ENCODE results near the gene TMPRSS9. TPM values are rescaled to one million over a fixed set of nuclear protein-coding genes. Genes with fewer than 3 reads are reported as not detected.
"Not testable (repeated sequence)": the region's sequence is repeated elsewhere in the genome, so short reads cannot be mapped to it uniquely, and the experiment has no call there.

TMPRSS9 gene
- polyA plus RNA-seq, 3 donors: 0.21 to 0.27 (median 0.25) TPM

DNA sequence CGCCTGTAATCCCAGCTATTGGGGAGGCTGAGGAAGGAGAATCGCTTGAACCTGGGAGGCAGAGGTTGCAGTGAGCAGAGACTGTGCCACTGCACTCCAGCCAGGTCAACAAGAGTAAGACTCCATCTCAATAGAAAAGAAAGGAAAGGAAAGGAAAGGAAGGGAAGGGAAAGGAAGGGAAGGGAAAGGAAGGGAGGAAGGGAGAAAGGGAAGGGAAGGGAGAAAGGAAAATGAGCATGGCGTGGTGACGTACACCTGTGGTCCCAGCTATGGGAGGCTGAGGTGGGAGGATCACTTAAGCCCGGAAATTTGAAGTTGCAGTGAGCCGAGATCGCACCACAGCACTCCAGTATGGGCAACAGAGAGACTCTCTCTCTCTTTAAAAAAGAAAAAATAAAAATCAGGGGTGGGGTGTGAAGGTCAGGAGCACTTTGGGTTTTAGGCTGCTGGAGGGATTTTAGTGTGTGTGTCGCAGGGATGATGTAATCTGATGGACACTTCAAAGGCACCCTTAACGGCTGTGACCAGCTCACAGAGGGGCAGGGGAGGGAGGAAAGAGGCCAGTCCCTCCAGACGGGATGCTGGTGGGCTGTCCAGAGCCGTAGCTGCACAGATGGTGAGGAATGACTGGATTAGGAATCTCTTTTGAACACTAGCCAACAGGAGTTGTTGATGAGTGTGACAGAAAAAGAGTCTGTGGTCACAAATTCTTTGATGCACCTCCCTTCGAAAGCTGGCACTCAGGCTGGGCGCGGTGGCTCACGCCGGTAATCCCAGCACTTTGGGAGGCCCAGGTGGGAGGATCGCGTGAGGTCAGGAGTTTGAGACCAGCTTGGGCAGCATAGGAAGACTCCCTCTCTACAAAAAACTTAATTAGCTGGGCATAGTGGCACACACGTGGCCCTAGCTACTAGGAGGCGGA is 27.6 kb downstream of the TMPRSS9 start:
- DNase-seq (ENCODE audit: low read depth in 3 of 3, low spot score in 2 of 3): no peak

DNA sequence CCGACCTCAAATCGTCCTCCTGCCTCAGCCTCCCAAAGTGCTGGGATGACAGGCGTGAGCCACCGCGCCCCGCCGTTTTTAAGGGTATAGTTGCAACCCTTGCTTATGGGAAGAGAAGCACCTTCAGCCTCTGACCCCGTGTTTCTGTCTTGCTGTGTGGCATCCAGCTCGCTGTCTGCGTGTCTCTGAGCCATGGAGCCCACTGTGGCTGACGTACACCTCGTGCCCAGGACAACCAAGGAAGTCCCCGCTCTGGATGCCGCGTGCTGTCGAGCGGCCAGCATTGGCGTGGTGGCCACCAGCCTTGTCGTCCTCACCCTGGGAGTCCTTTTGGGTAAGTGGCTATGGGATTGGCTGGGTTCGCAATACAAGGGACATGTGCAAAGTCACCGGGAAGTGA is 29.5 kb downstream of the TMPRSS9 start:
- DNase-seq (ENCODE audit: low read depth in 3 of 3, low spot score in 2 of 3): no peak

DNA sequence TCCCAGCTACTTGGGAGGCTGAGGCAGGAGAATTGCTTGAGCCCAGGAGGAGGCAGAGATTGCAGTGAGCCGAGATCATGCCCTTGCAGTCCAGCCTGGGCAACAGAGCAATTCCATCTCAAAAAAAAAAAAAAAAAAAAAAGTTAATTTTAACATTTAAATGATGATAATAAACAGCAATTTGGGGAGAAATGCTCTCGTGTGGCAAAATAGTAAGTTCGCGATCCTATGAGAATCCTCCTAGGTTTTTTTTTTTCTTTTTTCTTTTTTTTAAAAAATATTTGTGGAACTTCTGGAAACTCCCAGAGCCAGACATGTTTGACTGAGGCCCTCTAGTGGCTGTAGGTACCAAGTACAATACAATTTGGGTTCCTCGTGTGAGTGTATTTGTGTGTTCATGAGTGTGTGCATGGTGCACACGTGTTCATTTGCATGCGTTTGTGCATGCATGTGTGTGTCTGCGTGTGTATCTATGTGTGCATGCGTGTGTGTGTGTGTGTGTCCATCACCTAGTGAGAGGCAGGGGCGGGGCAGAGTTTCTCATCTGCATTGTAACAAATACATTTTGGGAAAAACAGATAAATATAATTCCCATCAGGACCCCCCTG is 31.2 kb downstream of the TMPRSS9 start:
- no peak for DNase-seq (ENCODE audit: low read depth in 3 of 3, low spot score in 2 of 3)

DNA sequence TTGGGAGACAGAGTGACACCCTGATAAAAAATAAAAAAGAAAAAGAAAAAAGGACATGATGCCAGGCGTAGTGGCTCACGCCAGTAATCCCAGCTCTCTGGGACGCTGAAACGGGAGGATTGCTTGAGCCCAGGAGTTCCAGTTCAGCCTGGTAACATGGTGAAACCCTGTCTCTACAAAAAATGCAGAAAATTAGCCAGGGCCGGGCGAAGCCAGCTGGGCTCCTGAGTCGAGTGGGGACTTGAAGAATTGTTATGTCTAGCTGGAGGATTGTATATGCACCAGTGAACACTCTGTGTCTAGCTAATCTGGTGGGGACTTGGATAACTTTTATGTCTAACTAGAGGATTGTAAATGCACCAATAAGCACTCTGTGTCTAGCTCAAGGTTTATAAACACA is 32.3 kb downstream of the TMPRSS9 start:
- no peak for DNase-seq (ENCODE audit: low read depth in 3 of 3, low spot score in 2 of 3)

DNA sequence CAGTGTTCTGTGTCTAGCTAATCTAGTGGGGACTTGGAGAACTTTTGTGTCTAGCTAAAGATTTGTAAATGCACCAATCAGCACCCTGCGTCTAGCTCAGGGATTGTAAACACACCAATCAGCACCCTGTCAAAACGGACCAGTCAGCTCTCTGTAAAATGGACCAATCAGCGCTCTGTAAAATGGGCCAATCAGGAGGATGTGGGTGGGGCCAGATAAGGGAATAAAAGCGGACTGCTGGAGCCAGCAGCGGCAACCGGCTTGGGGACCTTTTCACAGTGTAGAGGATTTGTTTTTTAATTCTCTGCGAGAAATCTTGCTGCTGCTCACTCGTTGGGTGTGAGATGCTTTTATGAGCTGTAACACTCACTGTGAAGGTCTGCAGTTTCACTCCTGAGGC is 32.8 kb downstream of the TMPRSS9 start:
- DNase-seq (ENCODE audit: low read depth in 3 of 3, low spot score in 2 of 3): not testable (repeated sequence)

DNA sequence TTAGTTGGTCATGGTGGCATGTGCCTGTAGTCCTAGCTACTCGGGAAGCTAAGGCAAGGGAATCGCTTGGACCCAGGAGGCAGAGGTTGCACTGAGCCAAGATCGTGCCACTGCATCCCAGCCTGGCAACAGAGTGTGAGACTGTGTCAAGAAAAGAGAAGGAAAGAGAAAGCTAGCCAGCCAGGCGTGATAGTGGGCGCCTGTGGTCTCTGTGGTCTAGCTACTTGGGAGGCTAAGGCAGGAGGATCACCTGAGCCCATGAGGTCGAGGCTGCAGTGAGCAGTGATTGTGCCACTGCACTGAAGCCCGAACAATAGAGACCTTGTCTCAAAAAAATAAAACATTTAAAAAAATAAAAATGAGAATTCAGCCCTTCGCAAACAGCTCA is 34.0 kb downstream of the TMPRSS9 start:
- DNase-seq (ENCODE audit: low read depth in 3 of 3, low spot score in 2 of 3): no peak

DNA sequence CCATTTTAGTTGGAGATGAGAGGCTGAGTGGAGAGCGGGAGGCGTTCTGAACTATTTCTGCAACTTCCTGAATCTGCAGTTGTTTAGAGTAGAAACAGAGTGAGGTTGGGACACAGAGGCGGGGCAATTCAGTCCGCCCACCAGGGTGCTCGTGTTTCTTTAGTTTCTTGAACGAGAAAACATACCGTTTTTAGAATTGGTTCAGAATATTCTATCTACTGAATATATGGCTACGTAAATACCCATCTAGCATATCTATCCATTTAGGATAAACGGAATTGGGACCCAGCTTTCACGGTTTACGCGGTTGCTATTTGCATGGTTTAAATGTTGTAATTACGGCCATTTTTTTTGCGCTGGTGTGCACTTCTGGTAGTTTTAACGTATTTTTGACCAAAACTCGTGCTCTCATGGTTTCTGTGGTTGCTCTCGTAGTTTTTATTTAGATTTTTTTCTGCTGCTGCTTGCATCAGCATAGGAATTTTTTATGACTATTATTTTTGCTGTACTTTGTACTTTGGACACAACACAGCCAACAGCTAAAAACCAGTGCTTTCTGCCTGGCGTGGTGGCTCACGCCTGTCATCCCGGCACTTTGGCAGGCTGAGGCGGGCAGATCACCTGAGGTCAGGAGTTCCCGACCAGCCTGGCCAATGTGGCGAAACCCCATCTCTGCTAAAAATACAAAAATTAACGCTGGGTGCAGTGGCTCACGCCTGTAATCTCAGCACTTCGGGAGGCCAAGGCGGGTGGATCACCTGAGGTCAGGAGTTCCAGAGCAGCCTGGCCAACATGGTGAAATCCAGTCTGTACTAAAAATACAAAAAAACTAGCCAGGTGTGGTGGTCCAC is 34.6 kb downstream of the TMPRSS9 start:
- no peak for DNase-seq (ENCODE audit: low read depth in 3 of 3, low spot score in 2 of 3)

DNA sequence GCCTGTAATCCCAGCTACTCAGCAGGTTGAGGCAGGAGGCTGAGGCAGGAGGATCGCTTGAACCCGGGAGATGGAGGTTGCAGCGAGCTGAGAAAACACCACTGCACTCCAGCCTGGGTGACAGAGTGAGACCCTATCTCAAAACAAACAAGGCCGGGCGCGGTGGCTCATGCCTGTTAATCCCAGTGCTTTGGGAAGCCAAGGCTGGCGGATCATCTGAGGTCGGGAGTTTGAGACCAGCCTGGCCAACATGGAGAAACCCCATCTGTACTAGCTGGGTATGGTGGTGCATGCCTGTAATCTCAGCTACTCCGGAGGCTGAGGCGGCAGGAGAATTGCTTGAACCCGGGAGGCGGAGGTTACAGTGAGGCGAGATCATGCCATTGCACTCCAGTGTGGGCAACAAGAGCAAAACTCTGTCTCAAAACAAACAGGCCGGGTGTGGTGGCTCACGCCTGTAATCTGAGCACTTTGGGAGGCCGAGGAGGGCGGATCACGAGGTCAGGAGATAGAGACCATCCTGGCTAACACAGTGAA is 35.3 kb downstream of the TMPRSS9 start:
- not testable (repeated sequence) for DNase-seq (ENCODE audit: low read depth in 3 of 3, low spot score in 2 of 3)

DNA sequence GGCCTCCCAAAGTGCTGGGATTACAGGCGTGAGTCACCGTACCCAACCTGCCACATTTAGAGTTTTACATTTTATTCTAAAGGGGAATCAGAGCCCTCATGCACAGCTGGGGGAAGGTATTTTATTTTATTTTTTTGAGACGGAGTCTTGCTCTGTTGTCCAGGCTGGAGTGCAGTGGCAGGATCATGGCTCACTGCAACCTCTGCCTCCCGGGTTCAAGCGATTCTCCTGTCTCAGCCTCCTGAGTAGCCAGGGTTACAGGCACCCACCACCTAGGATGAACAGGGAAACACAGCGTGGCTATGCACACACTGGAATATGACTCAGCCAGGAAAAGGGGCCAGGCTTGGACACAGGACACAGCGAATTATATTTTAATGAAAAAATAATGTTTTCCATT is 37.1 kb downstream of the TMPRSS9 start:
- not testable (repeated sequence) for DNase-seq (ENCODE audit: low read depth in 3 of 3, low spot score in 2 of 3)

DNA sequence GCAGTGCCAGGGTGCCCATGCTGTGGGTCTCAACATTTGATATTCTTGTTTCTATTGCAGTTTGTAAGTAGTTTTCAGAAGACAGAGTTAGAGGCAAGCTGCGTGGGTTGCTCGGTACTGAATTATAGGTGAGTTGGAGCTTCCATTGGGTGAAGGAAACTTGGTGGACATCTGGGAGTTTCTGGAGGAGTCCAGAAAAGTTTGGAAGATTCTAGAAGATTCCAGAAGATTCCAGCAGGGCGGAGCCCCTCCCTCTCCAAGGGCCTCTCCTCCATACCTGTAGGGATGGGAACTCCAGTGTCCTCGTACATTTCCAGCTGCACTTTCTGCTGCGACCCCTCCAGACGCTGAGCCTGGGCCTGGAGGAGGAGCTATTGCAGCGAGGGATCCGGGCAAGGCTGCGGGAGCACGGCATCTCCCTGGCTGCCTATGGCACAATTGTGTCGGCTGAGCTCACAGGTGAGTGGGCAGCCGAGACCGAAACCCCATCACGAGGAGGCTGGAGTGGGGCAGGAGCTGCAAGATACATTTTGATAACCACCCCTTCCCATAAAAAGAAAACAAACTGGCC is 38.8 kb downstream of the TMPRSS9 start:
- no peak for DNase-seq (ENCODE audit: low read depth in 3 of 3, low spot score in 2 of 3)

DNA sequence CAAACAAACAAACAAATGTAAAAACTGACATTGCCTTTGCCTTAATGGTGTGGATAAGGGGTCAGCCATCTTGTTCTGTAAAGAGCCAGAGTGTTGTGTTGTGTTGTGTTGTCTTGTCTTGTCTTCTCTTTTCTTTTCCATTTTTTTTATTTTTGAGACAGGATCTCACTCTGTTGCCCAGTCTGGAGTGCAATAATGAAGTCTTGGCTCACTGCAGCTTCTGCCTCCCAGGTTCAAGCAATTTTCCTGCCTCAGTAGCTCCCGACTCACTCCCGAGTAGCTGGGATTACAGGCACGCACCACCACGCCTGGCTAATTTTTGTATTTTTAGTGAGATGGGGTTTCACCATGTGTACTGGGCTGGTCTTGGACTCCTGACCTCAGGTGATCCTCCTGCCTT is 39.5 kb downstream of the TMPRSS9 start:
- no peak for DNase-seq (ENCODE audit: low read depth in 3 of 3, low spot score in 2 of 3)

DNA sequence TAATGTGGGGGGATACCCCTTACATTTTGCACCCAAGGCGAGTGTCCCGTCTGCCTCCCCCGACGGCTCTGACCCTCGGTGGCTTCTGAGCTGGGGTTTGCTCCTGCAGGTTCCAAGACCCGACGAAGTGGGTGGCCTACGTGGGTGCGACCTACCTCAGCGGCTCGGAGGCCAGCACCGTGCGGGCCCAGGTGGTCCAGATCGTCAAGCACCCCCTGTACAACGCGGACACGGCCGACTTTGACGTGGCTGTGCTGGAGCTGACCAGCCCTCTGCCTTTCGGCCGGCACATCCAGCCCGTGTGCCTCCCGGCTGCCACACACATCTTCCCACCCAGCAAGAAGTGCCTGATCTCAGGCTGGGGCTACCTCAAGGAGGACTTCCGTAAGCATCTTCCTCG is 48.2 kb downstream of the TMPRSS9 start:
- no peak for DNase-seq (ENCODE audit: low read depth in 3 of 3, low spot score in 2 of 3)

DNA sequence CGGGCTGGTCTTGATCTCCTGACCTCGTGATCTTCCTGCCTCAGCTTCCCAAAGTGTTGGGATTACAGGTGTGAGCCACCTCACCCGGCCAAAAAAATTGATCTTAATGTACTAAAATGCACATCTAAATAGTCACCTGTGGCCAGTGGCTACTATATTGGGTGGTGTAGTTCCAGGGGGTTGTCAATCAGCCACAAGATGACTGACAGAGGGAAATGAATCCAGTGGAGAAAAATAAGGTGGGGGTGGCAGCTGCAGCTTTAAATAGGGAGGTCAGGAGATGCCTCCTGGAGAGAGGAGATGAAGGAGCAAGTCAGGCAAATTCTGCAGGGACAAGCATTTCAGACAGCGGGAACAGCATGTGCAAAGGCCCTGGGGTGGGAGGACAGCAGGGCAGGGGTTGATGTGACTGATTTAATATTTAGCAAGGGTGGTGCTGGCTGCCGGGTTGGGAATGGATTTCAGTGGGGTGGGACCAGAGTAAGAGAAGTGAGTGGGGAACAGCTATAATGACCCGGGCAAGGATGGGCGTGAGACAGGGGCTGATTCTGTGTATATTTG is 49.4 kb downstream of the TMPRSS9 start:
- no peak for DNase-seq (ENCODE audit: low read depth in 3 of 3, low spot score in 2 of 3)

DNA sequence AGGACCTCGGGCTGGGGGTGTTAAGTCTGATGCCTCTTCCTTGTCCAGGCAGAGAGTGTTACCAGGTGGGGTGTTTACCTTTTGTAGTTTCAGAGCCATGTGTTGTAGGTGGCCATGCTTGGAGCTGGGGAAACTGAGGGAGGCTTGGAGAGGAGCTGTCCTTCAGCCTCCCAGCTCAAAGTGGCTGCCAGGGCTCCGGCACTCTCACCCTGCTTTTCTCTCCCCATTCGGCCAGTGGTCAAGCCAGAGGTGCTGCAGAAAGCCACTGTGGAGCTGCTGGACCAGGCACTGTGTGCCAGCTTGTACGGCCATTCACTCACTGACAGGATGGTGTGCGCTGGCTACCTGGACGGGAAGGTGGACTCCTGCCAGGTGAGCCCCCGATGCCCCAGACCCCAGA is 50.0 kb downstream of the TMPRSS9 start:
- no peak for DNase-seq (ENCODE audit: low read depth in 3 of 3, low spot score in 2 of 3)

DNA sequence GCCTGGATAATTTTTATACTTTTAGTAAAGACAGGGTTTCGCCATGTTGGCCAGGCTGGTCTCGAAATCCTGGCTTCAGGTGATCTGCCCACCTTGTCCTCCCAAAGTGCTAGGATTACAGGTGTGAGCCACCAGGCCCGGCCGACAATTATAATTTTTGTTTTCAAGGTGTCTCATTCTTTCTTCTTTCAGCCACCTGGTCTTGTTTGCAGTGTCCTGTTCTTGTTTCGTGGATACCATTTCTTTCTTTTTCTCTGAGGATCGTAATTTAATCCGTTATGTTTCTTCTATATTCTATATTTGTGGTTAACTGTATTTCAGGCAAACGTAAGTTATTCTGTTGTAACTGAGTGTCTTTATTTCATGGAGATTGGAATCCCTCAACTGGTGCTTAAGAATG is 51.6 kb downstream of the TMPRSS9 start:
- no peak for DNase-seq (ENCODE audit: low read depth in 3 of 3, low spot score in 2 of 3)

DNA sequence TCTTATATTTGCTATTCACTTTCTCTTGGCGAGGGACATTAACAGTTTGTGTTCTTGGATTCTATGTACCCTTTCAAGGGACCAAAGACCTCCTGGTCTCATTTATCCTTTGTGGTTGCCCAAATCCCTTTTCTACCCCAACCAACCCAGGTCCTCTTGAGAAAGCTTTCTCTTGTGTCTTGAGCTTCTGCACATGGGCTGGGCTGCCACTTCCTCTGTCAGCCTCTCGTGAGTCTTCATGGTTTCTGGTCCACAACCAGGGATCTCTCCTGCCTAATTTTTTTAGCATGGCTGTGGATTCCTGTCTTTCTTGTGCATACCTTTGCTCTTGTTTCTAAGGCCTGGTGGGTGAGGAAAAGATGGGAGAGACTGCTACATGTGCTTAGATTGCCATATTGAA is 52.4 kb downstream of the TMPRSS9 start:
- DNase-seq (ENCODE audit: low read depth in 3 of 3, low spot score in 2 of 3): no peak

DNA sequence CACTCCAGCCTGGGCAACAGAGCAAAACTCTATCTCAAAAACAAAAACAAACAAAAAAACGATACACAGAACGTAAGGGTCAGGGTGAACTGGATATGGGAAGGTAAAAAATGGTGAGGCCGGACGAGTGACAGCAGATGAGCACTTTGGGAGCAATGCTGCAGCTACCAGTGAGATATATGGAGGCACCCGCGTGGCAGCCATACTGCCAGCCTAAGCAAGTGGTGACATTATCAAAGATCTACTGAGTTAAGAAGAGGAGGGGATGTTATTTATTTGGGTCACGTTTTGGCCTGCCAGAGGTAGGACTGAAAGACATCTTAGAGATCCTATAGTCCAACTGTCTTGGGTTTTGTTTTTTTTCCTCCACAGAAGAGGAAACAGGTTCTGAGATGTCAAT is 53.1 kb downstream of the TMPRSS9 start:
- DNase-seq (ENCODE audit: low read depth in 3 of 3, low spot score in 2 of 3): no peak

DNA sequence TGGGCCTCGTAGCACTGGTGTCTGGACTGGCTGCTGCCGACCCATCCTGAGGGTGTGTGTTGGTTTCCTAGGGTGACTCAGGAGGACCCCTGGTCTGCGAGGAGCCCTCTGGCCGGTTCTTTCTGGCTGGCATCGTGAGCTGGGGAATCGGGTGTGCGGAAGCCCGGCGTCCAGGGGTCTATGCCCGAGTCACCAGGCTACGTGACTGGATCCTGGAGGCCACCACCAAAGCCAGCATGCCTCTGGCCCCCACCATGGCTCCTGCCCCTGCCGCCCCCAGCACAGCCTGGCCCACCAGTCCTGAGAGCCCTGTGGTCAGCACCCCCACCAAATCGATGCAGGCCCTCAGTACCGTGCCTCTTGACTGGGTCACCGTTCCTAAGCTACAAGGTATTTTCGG is 53.6 kb downstream of the TMPRSS9 start:
- no peak for DNase-seq (ENCODE audit: low read depth in 3 of 3, low spot score in 2 of 3)

DNA sequence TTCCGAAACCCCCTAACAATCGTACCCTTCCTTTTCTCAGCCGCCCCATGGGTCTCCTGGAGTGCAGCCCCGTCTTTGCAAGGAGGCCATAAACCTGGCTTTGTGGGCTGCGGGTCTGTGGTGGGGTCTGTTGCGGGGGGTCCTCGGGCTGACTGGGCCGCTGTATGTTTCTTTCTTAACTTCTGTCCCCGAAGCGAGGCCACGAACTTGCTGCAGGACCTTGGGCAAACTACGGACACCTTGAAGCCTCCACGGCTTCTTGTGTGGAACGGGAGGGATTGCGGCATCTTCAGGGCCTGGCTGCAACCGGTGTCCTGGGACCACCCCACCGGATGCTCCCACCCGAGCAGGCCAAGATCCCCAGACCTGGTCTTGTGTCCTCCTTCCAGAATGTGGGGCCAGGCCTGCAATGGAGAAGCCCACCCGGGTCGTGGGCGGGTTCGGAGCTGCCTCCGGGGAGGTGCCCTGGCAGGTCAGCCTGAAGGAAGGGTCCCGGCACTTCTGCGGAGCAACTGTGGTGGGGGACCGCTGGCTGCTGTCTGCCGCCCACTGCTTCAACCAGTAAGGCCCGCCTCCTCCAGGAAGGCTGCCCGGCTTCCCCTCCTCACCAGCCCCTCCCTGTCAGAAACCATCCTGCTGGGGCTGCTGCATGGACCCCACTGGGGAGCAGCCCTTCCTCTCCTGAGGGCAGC is 55.4 kb downstream of the TMPRSS9 start:
- no peak for DNase-seq (ENCODE audit: low read depth in 3 of 3, low spot score in 2 of 3)

DNA sequence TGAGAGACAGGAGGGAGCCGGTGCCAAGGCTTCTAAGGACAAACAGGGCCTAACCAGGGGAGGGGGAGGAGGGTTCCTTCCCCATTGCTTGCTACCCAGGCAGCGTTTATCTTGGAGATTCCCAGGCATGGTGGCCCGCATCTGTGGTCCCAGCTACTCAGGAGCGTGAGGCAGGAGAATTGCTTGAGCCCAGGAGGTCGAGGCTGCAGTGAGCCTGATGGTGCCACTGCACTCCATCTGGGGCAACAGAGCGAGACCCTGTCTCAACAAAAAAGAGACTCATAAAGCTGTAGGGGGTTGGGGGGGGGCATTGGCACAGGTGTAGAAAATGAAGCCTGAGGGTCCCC is 55.9 kb downstream of the TMPRSS9 start:
- DNase-seq (ENCODE audit: low read depth in 3 of 3, low spot score in 2 of 3): no peak

Data from right renal cortex interstitium (tissue), 3 donors.